LNCaP clone FGC (cell line): ENCODE data around the gene NCCRP1.
"Not testable (repeated sequence)": the region's sequence is repeated elsewhere in the genome, so short reads cannot be mapped to it uniquely, and the experiment has no call there.

Source experiments
- DNase-seq: peaks from one replicate; pipeline ENCODE4 v3.0.0-alpha.2; 2011; ENCODE audit warnings: low read depth
- H3K4me3 ChIP-seq: 2 replicates; pipeline ENCODE4 v1.5.1; 2011; ENCODE audit warnings: mild to moderate bottlenecking, low read depth, low read length, control low read depth
- TF ChIP-seq, protein P1 (sequence below): IDR thresholded peaks from 2 replicates; pipeline ENCODE4 v1.5.1; 2012; ENCODE audit warnings: mild to moderate bottlenecking; ENCODE audit not compliant: control insufficient read depth, insufficient read depth; ENCODE audit errors: extremely low read depth

NCCRP1 gene

GRCh38 chr19:39217094-39217493 is 20.3 kb downstream of the NCCRP1 start:
- TF ChIP-seq, protein P1, sequence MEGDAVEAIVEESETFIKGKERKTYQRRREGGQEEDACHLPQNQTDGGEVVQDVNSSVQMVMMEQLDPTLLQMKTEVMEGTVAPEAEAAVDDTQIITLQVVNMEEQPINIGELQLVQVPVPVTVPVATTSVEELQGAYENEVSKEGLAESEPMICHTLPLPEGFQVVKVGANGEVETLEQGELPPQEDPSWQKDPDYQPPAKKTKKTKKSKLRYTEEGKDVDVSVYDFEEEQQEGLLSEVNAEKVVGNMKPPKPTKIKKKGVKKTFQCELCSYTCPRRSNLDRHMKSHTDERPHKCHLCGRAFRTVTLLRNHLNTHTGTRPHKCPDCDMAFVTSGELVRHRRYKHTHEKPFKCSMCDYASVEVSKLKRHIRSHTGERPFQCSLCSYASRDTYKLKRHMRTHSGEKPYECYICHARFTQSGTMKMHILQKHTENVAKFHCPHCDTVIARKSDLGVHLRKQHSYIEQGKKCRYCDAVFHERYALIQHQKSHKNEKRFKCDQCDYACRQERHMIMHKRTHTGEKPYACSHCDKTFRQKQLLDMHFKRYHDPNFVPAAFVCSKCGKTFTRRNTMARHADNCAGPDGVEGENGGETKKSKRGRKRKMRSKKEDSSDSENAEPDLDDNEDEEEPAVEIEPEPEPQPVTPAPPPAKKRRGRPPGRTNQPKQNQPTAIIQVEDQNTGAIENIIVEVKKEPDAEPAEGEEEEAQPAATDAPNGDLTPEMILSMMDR: no peak
- H3K4me3 ChIP-seq: no peak overlapping the region
- DNase-seq: no peak

- no peak overlapping the region for H3K4me3 ChIP-seq
- no peak for DNase-seq
- TF ChIP-seq, protein P1: no peak
These were observed 21.7 kb downstream of the NCCRP1 start for GRCh38 chr19:39218230-39219007.

DNA sequence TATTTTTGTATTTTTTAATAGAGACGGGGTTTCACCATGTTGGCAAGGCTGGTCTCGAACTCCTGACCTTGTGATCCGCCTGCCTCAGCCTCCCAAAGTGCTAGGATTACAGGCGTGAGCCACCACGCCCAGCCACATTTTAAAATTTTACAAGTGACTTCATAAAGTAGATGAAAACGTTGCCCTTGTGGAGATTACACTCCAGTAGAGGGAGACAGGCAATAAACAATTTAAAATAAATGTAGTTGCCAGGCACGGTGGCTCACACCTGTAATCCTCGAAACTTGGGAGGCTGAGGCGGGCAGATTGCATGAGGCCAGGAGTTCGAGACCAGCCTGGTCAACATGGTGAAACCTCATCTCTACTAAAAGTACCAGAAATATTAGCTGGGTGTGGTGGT is 22.3 kb downstream of the NCCRP1 start:
- DNase-seq: not testable (repeated sequence)

DNA sequence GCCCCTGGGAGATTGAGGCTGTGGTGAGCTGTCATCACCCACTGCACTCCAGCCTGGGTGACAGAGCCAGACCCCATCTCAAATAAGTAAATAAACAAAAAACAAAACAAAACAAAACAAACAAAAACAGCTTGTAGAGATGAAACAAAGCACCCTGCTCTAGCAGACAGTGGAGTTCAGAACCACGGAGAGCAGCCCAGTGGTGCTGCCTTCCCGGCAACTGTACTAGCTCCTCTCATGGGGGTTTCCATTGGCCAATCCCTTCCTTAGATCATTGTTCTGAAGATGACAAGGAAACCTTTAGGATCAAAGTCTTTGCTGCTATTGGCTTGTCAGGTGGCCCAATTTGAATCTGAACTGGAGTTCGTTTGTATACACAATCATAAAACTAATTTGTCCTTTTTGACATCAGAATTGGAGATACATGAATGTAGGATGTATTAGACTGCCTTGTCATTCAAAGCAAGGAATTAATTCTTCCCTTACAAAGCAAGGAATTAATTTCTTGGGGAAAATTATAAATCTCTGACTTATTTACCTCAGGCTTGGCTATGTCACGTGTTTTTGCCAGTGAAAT is 27.0 kb downstream of the NCCRP1 start:
- no peak overlapping the region for H3K4me3 ChIP-seq
- TF ChIP-seq, protein P1: no peak
- peak; percentile 3 for DNase-seq

More for the DNA sequence above, 22.3 kb downstream of the NCCRP1 start:
- not testable (repeated sequence) for H3K4me3 ChIP-seq

DNA sequence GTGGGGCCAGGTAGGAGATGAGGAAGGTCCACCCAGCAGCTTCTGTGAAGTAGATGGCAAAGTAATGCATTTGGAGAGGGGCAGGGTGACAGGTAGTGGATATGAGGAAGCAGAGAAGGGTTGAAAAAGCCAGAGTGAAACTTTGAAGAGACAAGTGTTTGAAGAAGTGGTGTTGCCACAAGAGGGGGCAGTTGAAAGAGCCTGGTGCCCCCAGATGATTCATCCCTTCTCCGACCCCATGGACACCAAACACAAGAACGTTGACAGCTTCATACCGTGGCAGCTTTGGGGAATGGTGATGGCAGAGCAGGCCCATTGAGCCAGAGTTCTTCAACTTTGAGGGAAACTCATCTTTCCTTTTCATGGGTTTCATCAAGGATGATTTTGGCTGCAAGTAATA is 28.1 kb downstream of the NCCRP1 start:
- no peak for DNase-seq
- TF ChIP-seq, protein P1: no peak
- no peak overlapping the region for H3K4me3 ChIP-seq

DNA sequence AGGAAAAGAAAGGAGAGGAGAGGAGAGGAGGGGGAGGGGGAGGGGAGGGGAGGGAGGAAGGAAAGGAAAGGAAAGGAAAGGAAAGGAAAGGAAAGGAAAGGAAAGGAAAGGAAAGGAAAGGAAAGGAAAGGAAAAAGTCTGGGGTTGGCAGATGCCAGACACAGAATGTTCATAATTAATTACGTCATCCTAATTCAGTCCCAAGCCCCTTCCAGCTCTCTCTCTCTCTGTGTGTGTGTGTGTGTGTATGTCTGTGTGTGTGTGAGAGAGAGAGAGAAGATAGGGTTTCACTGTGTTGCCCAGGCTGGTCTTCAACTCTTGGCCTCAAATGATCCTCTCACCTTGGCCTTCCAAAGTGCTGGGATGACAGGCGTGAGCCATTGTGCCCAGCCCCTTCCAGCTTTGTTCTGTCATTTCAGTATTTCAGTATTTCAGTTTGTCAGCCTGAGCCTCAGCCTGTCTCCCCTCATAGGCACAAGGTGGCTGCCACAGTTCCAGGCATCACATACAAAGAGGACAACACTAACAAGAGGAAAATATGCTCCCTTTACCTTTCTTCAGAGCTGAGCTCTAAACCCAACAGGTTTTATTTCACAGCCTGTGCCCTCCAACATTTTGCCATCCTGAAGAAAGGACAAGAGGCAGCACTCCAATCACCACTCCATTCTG is 33.5 kb downstream of the NCCRP1 start:
- TF ChIP-seq, protein P1: no peak
- no peak for DNase-seq
- no peak overlapping the region for H3K4me3 ChIP-seq

GRCh38 chr19:39232708-39233107 is 35.9 kb downstream of the NCCRP1 start:
- TF ChIP-seq, protein P1: no peak
- DNase-seq: no peak
- no peak overlapping the region for H3K4me3 ChIP-seq
